Keratinocyte (primary cell): ENCODE data around the gene COL6A1. TPM values are rescaled to one million over a fixed set of nuclear protein-coding genes. Genes with fewer than 3 reads are reported as not detected.

Experiments used
- DNase-seq: peaks from one replicate; pipeline ENCODE4 v3.0.0-alpha.2; 2011; ENCODE audit warnings: low read depth, missing footprints, low spot score
- FAIRE-seq: peaks from 2 replicates; lab custom pipeline; 2011; peaks lifted over from hg19 to GRCh38; lab: Jason Lieb, UNC
- H2AFZ ChIP-seq: 2 replicates; pipeline ENCODE4 v1.6.0; 2012; ENCODE audit warnings: low read length, control low read depth, inconsistent platforms; ENCODE audit not compliant: control insufficient read depth
- H3K27ac ChIP-seq: 2 replicates; pipeline ENCODE4 v1.5.1; 2011; ENCODE audit warnings: low read length; ENCODE audit not compliant: control insufficient read depth, insufficient read depth
- H3K27me3 ChIP-seq: 3 replicates; pipeline ENCODE4 v1.6.0; 2011; ENCODE audit warnings: low read length; ENCODE audit not compliant: control insufficient read depth, insufficient read depth; ENCODE audit errors: extremely low read depth
- H3K36me3 ChIP-seq, 2 experiments: 2 replicates in 1 of 2; 3 replicates in 1 of 2; pipeline ENCODE4 v1.5.1; 2011; ENCODE audit warnings: low read length in 2 of 2, mild to moderate bottlenecking in 1 of 2; ENCODE audit not compliant: control insufficient read depth in 2 of 2, insufficient read depth in 2 of 2; ENCODE audit errors: extremely low read depth in 1 of 2
- H3K4me1 ChIP-seq: 3 replicates; pipeline ENCODE4 v1.5.1; 2011; ENCODE audit warnings: low read length; ENCODE audit not compliant: control insufficient read depth, insufficient read depth; ENCODE audit errors: extremely low read depth
- H3K4me2 ChIP-seq: 3 replicates; pipeline ENCODE4 v1.6.0; 2011; ENCODE audit warnings: low read depth, low read length; ENCODE audit not compliant: control insufficient read depth, insufficient read depth; ENCODE audit errors: extremely low read depth
- H3K4me3 ChIP-seq, 3 experiments: fragments of 200-600 bp in 1 of 3; sonication (generic) in 1 of 3; 2 replicates in 2 of 3; 3 replicates in 1 of 3; pipeline ENCODE4 v1.5.1; 2011 to 2016; ENCODE audit warnings: low read length in 3 of 3, mild to moderate bottlenecking in 3 of 3, control low read depth in 2 of 3, inconsistent platforms in 1 of 3, low read depth in 1 of 3, mixed read lengths in 1 of 3, mixed run types in 1 of 3, moderate library complexity in 1 of 3; ENCODE audit not compliant: control insufficient read depth in 2 of 3, insufficient read depth in 2 of 3; ENCODE audit errors: extremely low read depth in 1 of 3
- H3K79me2 ChIP-seq: 2 replicates; pipeline ENCODE4 v1.6.0; 2012; ENCODE audit warnings: low read length; ENCODE audit not compliant: control insufficient read depth, insufficient read depth
- H3K9ac ChIP-seq: 3 replicates; pipeline ENCODE4 v1.6.0; 2011; ENCODE audit warnings: low read length; ENCODE audit not compliant: control insufficient read depth, insufficient read depth; ENCODE audit errors: extremely low read depth
- H3K9me1 ChIP-seq: 3 replicates; pipeline ENCODE4 v1.6.0; 2011; ENCODE audit warnings: low read length; ENCODE audit not compliant: control insufficient read depth, insufficient read depth; ENCODE audit errors: extremely low read depth
- H3K9me3 ChIP-seq: 2 replicates; pipeline ENCODE4 v1.5.1; 2012; ENCODE audit warnings: low read depth, low read length; ENCODE audit not compliant: control insufficient read depth
- H4K20me1 ChIP-seq: 3 replicates; pipeline ENCODE4 v1.6.0; 2011; ENCODE audit warnings: low read length; ENCODE audit not compliant: control insufficient read depth, insufficient read depth; ENCODE audit errors: extremely low read depth
- CTCF ChIP-seq, 3 experiments: IDR thresholded peaks in 1 of 3; conservative IDR thresholded peaks in 1 of 3; optimal IDR thresholded peaks in 1 of 3; 2 replicates in 2 of 3; 3 replicates in 1 of 3; pipeline versions ENCODE3 to v1.5.1; 2011; ENCODE audit warnings: low read length in 3 of 3, mild to moderate bottlenecking in 3 of 3, moderate library complexity in 2 of 3, control low read depth in 1 of 3, inconsistent platforms in 1 of 3; ENCODE audit not compliant: insufficient read depth in 2 of 3; ENCODE audit errors: extremely low read depth in 1 of 3
- EZH2 ChIP-seq: IDR thresholded peaks from one replicate; pipeline ENCODE4 v1.6.1; 2012; ENCODE audit warnings: inconsistent platforms, mild to moderate bottlenecking, low read length, moderate library complexity
- dilution Hi-C: fragments of 300-500 bp; cut with MboI; formaldehyde crosslinking; loops from one replicate; pipeline ENCODE4 v1.7.0; 2020; ENCODE audit warnings: low sequenced_read_pairs; ENCODE audit not compliant: extremely low pct_ligation_motif_present
- polyA plus RNA-seq, 5 experiments: library from polyadenylated mRNA; depleted of rRNA in 3 of 5; stranded (reverse) in 3 of 5; stranded (forward) in 1 of 5; unstranded in 1 of 5; fragments of >200 nt; gene quantifications; 1 replicate in 1 of 5; 2 replicates in 3 of 5; 3 replicates in 1 of 5; pipeline versions ENCODE4 v1.2.1 to v1.2.3, GENCODE V29; 2011 to 2012; ENCODE audit warnings: missing spikeins in 2 of 5, low read depth in 1 of 5, low replicate concordance in 1 of 5

The COL6A1 gene
- polyA plus RNA-seq, 1 donor (not counting 4 experiments of a cell fraction or from before 2014, with no cell fraction given) = 2.5 TPM

GRCh38 chr21:46021978-46022544 lies 40.5 kb downstream of the COL6A1 start:
- no peak overlapping the region for H3K4me3 ChIP-seq
- H3K9me1 ChIP-seq = no peaks in the 10 kb centered on the region
- dilution Hi-C loops = no loop called here
- no peaks in the 10 kb centered on the region for H3K4me1 ChIP-seq
- H2AFZ ChIP-seq = no peak overlapping the region
- H3K27me3 ChIP-seq = peaks cover 6% of the 10 kb centered on the region
- H3K36me3 ChIP-seq = no peaks in the 10 kb centered on the region
- TF ChIP-seq CTCF (optimal IDR thresholded peaks at IDR 0.05 in 1 of 3, IDR thresholded peaks at IDR 0.05 in 1 of 3, conservative IDR thresholded peaks at IDR 0.05 in 1 of 3; ENCODE audit: extremely low read depth in 1 of 3, insufficient read depth in 2 of 3, low read length in 3 of 3) (no peak), EZH2 (no peak)
- H3K79me2 ChIP-seq = no peaks in the 10 kb centered on the region
- FAIRE-seq (no peak), DNase-seq (no peak)
- no peaks in the 10 kb centered on the region for H3K9me3 ChIP-seq
- no peaks in the 10 kb centered on the region for H4K20me1 ChIP-seq
- no peak overlapping the region for H3K27ac ChIP-seq
- H3K4me2 ChIP-seq = no peak overlapping the region
- H3K9ac ChIP-seq = no peak overlapping the region

- FAIRE-seq = no peak
- H3K27me3 ChIP-seq = no peaks in the 10 kb centered on the region
- H3K4me1 ChIP-seq = no peaks in the 10 kb centered on the region
- H3K27ac ChIP-seq = no peak overlapping the region
- no peaks in the 10 kb centered on the region for H4K20me1 ChIP-seq
- TF ChIP-seq CTCF (optimal IDR thresholded peaks at IDR 0.05 in 1 of 3, IDR thresholded peaks at IDR 0.05 in 1 of 3, conservative IDR thresholded peaks at IDR 0.05 in 1 of 3; ENCODE audit: extremely low read depth in 1 of 3, insufficient read depth in 2 of 3, low read length in 3 of 3) (no peak), EZH2 (no peak)
- no peaks in the 10 kb centered on the region for H3K9me3 ChIP-seq
- no peak overlapping the region for H3K4me3 ChIP-seq
- no peaks in the 10 kb centered on the region for H3K9me1 ChIP-seq
- dilution Hi-C loops = no loop called here
- H3K79me2 ChIP-seq = no peaks in the 10 kb centered on the region
- no peak for DNase-seq
- no peak overlapping the region for H2AFZ ChIP-seq
- no peaks in the 10 kb centered on the region for H3K36me3 ChIP-seq
- H3K9ac ChIP-seq = no peak overlapping the region
- no peak overlapping the region for H3K4me2 ChIP-seq
Observed at GRCh38 chr21:46022551-46023525, 41.3 kb downstream of the COL6A1 start.
